ENCODE results near the gene ELN. TPM values are rescaled to one million over a fixed set of nuclear protein-coding genes. Genes with fewer than 3 reads are reported as not detected.

ELN gene
- total RNA-seq, 1 donor from 2014 or later, result 0.20 TPM

- no peak for DNase-seq (ENCODE audit: low read depth, low spot score)
Measured at GRCh38 chr7:74092321-74092963, 64.5 kb downstream of the ELN start.

- no peak for DNase-seq (ENCODE audit: low read depth, low spot score)
Measured at GRCh38 chr7:74092964-74093471, 65.0 kb downstream of the ELN start.

- DNase-seq (ENCODE audit: low read depth, low spot score), result no peak
Measured at GRCh38 chr7:74093671-74094223, 65.8 kb downstream of the ELN start.

GRCh38 chr7:74094224-74095101 lies 66.5 kb downstream of the ELN start:
- DNase-seq (ENCODE audit: low read depth, low spot score), result peak; percentile 57

- no peak for DNase-seq (ENCODE audit: low read depth, low spot score)
Measured at GRCh38 chr7:74095135-74095534, 67.2 kb downstream of the ELN start.

- peak; percentile 57 for DNase-seq (ENCODE audit: low read depth, low spot score)
Measured at GRCh38 chr7:74097937-74098614, 70.1 kb downstream of the ELN start.

- no peak for DNase-seq (ENCODE audit: low read depth, low spot score)
Measured at GRCh38 chr7:74099031-74099430, 71.1 kb downstream of the ELN start.

GRCh38 chr7:74101061-74101681 lies 73.2 kb downstream of the ELN start:
- DNase-seq (ENCODE audit: low read depth, low spot score), result no peak

GRCh38 chr7:74103219-74103772 lies 75.3 kb downstream of the ELN start:
- no peak for DNase-seq (ENCODE audit: low read depth, low spot score)

GRCh38 chr7:74104702-74105101 lies 76.7 kb downstream of the ELN start:
- DNase-seq (ENCODE audit: low read depth, low spot score), result no peak

GRCh38 chr7:74105992-74106391 lies 78.0 kb downstream of the ELN start:
- DNase-seq (ENCODE audit: low read depth, low spot score), result no peak

- no peak for DNase-seq (ENCODE audit: low read depth, low spot score)
Measured at GRCh38 chr7:74106846-74107245, 78.9 kb downstream of the ELN start.

- DNase-seq (ENCODE audit: low read depth, low spot score), result no peak
Measured at GRCh38 chr7:74115326-74115725, 87.4 kb downstream of the ELN start.

GRCh38 chr7:74116356-74116755 lies 88.4 kb downstream of the ELN start:
- no peak for DNase-seq (ENCODE audit: low read depth, low spot score)

Other genes with a start within 250 kb of the ELN start
- gene CLDN4, start 197.2 kb upstream of the ELN start, total RNA-seq, result 0.07 TPM in 2 replicates
- 0.99 and 1.0 TPM in 2 replicates for gene METTL27, start 185.7 kb upstream of the ELN start, total RNA-seq
- not detected in 2 replicates for gene TMEM270, start 167.0 kb upstream of the ELN start, total RNA-seq
- 23.0 and 29.4 TPM in 2 replicates for gene LIMK1, start 55.6 kb downstream of the ELN start, total RNA-seq
- gene EIF4H, start 146.2 kb downstream of the ELN start, total RNA-seq, result 538 and 793 TPM in 2 replicates
- gene LAT2, start 181.8 kb downstream of the ELN start, total RNA-seq, result 0.20 and 0.32 TPM in 2 replicates
- 32.7 and 44.4 TPM in 2 replicates for gene RFC2, start 226.2 kb downstream of the ELN start, total RNA-seq